GM18505 (cell line): ENCODE data around the gene TTC33.
"Not testable (repeated sequence)": the region's sequence is repeated elsewhere in the genome, so short reads cannot be mapped to it uniquely, and the experiment has no call there.

Experiments used
- ATAC-seq: cut with Tn5 transposase; IDR thresholded peaks from one replicate; pipeline ENCODE4 v1.9.1; 2021; ENCODE audit not compliant: unreplicated experiment
- POLR2A ChIP-seq: IDR thresholded peaks from 4 replicates; pipeline ENCODE4 v1.6.1; 2011; ENCODE audit warnings: borderline replicate concordance; ENCODE audit not compliant: insufficient read depth, insufficient read length; ENCODE audit errors: extremely low read depth

TTC33 gene

GRCh38 chr5:40676613-40677343 lies 79.0 kb downstream of the TTC33 start:
- no peak for TF ChIP-seq POLR2A
- ATAC-seq, result no peak

DNA sequence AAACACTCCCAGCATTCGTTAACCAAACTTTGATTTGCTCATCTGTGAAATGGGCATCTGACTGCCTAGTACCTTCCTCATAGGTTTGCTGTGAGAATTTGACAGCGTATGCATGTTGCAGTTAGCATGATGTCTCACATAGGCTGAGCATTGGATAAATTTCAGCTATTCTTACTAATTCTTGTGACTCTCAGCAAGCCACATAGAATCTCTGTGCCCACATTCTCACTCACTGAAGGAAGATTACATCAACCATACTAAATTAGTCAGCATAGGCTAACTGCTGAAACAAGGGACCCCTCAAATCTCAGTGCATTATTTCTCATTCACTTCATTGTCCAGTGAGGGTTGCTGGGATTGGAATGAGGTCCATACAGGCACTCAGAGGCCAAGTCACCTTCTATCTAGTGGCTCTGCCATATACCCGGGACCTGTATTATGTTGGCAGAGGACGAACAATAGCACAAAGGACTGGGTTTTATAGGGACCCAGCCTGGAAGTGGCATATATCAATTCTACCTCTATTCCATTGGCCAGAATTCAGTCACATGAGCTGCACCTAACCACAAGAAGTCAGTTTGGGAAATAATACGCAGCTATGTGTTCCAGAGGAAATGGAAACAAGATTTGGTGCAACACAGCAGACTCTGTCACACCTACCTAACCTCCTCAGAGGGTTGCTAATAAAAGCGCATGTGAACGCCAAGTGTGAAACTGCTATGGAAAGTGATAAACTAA lies 80.2 kb downstream of the TTC33 start:
- ATAC-seq, result no peak
- no peak for TF ChIP-seq POLR2A

DNA sequence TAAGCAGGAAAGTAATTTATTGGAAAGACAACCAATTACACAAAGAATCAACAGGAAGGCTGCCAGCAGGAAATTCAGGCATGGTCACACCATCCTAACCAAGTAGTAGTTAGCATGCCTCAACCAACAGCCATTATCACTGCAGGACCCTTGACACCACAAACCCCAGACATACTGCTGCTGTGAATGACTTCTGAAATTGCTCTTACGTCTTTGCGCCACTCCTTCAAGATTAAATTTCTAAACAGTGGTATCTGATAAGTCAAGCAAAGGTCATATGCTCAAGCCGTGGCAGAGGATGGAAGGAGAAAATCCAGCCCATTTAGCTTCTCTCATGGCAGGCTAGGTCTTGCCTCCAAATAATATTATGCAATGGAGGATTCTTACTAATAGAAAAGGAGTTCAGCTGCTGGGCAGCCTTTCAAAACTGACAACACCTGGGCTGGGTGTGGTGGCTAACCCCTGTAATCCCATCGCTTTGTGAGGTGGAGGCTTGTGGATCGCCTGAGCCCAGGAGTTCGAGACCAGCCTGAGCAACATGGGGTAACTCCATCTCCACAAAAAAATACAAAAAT lies 81.0 kb downstream of the TTC33 start:
- no peak for ATAC-seq

DNA sequence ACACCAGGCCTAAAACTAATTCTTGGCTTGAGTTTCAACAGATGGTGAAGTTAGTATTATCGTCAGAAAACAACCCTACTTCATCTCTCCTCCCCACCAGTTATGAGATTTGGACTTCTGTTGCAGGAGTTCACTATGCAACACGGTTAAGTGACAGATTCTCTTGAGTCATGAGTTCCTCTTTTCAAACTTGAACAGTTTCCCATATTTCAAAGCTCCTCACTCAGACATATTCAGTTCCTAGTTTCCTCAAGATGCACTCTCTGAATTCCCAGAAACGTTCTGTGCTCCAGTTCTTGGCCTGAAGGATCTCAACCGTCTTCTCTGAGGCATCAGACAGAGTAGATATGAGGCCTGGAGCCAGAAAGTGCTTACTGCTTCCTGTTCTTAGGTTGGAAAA lies 83.3 kb downstream of the TTC33 start:
- no peak for TF ChIP-seq POLR2A
- no peak for ATAC-seq

More for the DNA sequence above, 81.0 kb downstream of the TTC33 start:
- TF ChIP-seq POLR2A, result no peak

DNA sequence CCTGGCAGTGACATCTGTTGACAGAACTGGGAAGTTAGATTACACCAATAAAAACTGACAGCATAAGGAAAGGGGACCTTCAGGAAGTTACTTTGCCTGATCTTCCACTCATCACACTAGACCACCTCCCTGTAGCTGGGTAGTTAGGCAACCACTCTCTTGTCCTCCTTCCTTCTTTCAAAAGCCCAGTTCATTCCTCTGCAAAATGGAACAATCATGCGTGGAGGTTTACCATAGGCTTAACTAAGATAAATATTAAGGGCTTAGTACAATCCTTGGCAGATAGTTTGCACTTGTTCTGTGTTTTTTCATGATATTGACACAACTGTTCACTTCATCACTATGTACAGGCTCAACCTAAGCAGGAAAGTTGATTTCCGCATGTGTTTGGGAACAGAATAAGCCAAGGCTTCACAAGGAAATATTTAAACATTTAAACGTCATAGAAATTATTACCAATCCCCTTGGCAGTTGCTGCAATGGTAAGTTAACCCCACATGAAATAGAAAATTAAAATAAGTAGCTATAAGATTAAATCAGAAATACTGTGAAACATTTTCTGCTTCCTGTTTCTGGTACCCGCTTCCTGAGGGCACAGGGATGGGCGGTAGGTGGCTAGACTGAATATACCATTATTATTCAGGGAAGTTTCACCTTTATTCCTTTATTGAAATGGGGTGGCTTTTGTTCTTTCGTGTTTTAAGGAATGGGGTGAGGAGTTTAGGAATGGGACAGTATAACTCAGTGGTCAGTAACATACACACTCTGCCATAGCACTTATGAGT lies 86.0 kb downstream of the TTC33 start:
- no peak for TF ChIP-seq POLR2A
- ATAC-seq, result no peak

DNA sequence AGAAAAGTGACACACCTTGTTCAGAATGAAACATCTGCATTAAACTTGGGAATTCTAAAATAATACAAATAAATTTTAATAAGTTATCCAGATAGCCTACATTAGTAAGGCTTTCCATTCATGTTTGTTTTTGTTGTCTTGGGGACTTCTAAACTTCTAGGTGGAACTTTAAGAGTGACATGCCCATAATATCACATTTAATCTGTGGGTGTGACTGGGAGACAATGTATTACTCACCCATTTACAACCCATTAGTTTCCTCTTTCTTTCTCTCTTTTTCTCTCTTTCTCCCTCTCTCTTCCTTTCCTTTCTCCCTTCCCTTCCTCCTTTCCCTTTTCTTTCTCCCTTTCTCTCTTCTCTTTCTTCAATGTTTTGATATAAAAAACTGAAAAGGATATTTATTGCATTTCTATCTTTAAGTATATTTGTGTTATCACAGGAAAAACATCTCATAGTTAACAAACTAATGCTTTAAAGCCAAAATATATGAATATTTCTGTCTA lies 88.5 kb downstream of the TTC33 start:
- no peak for TF ChIP-seq POLR2A
- ATAC-seq, result no peak

GRCh38 chr5:40666657-40667056 lies 89.1 kb downstream of the TTC33 start:
- no peak for ATAC-seq
- TF ChIP-seq POLR2A, result no peak

DNA sequence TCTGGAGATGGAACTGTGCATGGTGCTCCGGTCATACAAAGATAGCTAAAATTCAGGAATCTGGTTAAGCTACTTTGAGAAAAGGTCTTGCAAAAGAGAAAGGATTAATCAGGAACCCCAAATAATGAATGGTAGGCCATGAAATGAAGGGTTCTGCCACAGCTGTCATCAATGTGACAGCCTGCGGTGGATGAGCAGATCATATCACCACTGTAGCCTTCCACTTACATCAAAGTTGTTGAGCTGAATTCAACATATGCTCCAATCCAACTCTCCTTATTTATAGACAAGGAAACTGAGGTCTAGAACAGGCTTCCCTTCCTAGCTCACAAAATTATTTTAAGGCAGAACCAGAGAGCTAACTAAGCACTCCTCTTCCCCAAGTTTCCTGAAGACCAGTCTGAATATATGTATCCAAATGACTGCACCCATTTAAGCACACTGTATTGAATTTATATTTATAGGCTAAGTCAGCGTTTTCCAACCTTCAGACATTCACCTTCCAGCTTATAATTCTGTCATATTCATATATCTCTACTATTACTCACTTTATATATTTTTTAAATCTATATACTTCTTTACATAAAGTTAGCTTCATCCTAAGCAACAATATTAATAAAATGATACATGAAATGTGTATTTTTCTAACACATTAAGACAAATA lies 90.0 kb downstream of the TTC33 start:
- TF ChIP-seq POLR2A, result no peak
- no peak for ATAC-seq

GRCh38 chr5:40660751-40661150 lies 95.0 kb downstream of the TTC33 start:
- TF ChIP-seq POLR2A, result no peak
- ATAC-seq, result no peak

DNA sequence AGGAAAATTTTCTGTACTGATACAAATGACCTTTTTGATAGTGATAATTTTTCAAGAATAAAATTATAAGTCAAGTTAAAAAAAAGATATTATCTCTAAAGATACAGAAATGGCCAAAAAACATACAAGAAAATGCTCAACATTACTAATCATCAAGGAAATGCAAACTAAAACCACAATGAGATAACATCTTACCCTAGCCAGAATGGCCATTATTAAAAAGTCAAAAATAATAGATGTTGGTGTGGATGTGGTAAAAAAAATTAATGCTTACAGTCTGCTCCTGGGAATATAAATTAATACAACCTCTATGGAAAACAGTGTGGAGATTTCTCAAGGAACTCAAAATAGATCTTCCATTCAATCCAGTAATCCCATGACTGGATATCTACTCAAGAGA lies 99.0 kb downstream of the TTC33 start:
- no peak for ATAC-seq
- TF ChIP-seq POLR2A, result no peak

- not testable (repeated sequence) for ATAC-seq
Observed at GRCh38 chr5:40656091-40656490, 99.7 kb downstream of the TTC33 start.

GRCh38 chr5:40655138-40655537 lies 100.6 kb downstream of the TTC33 start:
- no peak for TF ChIP-seq POLR2A
- no peak for ATAC-seq
